Mammary epithelial cell (primary cell): ENCODE results near the gene SNAPIN.

Source experiments
- CTCF ChIP-seq, 2 donors: IDR thresholded peaks in 1 of 2; conservative IDR thresholded peaks in 1 of 2; 2 replicates each; pipeline ENCODE4 v1.5.1; 2011 to 2012; ENCODE audit warnings: inconsistent platforms in 2 of 2, low read length in 2 of 2, mild to moderate bottlenecking in 2 of 2, control low read depth in 1 of 2, low read depth in 1 of 2; ENCODE audit not compliant: insufficient read depth in 1 of 2; ENCODE audit errors: extremely low read depth in 1 of 2
- EZH2 ChIP-seq: IDR thresholded peaks from 2 replicates; pipeline ENCODE4 v1.6.1; 2012; ENCODE audit warnings: low read length, inconsistent platforms, borderline replicate concordance

DNA sequence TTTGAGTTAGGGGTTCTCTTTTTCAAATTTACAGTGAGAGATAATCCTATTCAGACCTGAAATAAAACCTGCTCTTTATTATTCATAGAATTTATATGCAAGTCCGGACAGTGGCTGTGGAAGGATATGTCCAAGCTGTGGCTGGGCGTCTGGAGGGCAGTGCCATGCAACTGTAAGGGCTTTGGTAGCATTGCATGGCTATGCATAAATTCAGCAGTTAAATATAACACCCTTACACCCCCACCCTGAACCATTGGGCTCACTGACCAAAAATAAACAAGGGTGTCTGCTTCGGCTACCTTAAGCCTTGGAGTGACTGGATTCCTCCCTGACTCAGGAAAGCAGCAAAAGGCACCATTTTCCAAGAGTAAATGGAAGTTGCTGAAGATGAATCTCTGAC, 19.2 kb upstream of the SNAPIN start:
- no peak for TF ChIP-seq CTCF (conservative IDR thresholded peaks at IDR 0.05 in 1 of 2, IDR thresholded peaks at IDR 0.05 in 1 of 2; ENCODE audit: extremely low read depth in 1 of 2, insufficient read depth in 1 of 2, low read depth in 1 of 2, low read length in 2 of 2)
- no peak for TF ChIP-seq EZH2
